HEK293T (cell line): ENCODE measurements around the gene ITGA1.

Source experiments
- CTCF ChIA-PET: fragments of 350-600 bp; formaldehyde crosslinking; extraction: SDS; loops from one replicate; lab custom pipeline; 2021; ENCODE audit warnings: antibody characterized with exemption, inconsistent platforms; lab: Yijun Ruan, JAX
- POLR2A ChIA-PET: fragments of 350-600 bp; formaldehyde crosslinking; extraction: SDS; loops from one replicate; lab custom pipeline; 2020; ENCODE audit warnings: antibody characterized with exemption, inconsistent platforms; lab: Yijun Ruan, JAX
- DNase-seq: peaks from one replicate; pipeline ENCODE4 v3.0.0; 2012; ENCODE audit warnings: mixed read lengths; ENCODE audit errors: extremely low spot score
- ARNT ChIP-seq: fragments of 450-650 bp; IDR thresholded peaks from 2 replicates; pipeline ENCODE4 v1.6.1; 2017; ENCODE audit warnings: mild to moderate bottlenecking
- BHLHE40 ChIP-seq: fragments of 450-650 bp; IDR thresholded peaks from 2 replicates; pipeline ENCODE4 v1.6.1; 2016; ENCODE audit warnings: mild to moderate bottlenecking, moderate library complexity, borderline replicate concordance
- CTBP1 ChIP-seq: fragments of 450-650 bp; IDR thresholded peaks from 2 replicates; pipeline ENCODE4 v1.6.1; 2016; ENCODE audit warnings: borderline replicate concordance
- ELF4 ChIP-seq: fragments of 450-650 bp; IDR thresholded peaks from 2 replicates; pipeline ENCODE4 v1.6.1; 2017; ENCODE audit warnings: antibody characterized with exemption
- FOXA1 ChIP-seq: fragments of 450-650 bp; IDR thresholded peaks from 2 replicates; pipeline ENCODE4 v1.6.1; 2016; ENCODE audit warnings: mild to moderate bottlenecking
- FOXK2 ChIP-seq: fragments of 450-650 bp; IDR thresholded peaks from 2 replicates; pipeline ENCODE4 v1.6.1; 2016; ENCODE audit warnings: mild to moderate bottlenecking
- FOXM1 ChIP-seq: fragments of 450-650 bp; IDR thresholded peaks from 2 replicates; pipeline ENCODE4 v1.6.1; 2017; ENCODE audit warnings: mild to moderate bottlenecking, borderline replicate concordance
- HDGF ChIP-seq: fragments of 450-650 bp; IDR thresholded peaks from 2 replicates; pipeline ENCODE4 v1.6.1; 2017; ENCODE audit warnings: antibody characterized with exemption, borderline replicate concordance
- L3MBTL2 ChIP-seq: fragments of 450-650 bp; conservative IDR thresholded peaks from 2 replicates; pipeline ENCODE4 v1.6.1; 2016; ENCODE audit warnings: mild to moderate bottlenecking
- LEF1 ChIP-seq: fragments of 450-650 bp; IDR thresholded peaks from 2 replicates; pipeline ENCODE4 v1.6.1; 2017; ENCODE audit warnings: mild to moderate bottlenecking, borderline replicate concordance
- NFRKB ChIP-seq: fragments of 450-650 bp; IDR thresholded peaks from 2 replicates; pipeline ENCODE4 v1.6.1; 2016; ENCODE audit warnings: mild to moderate bottlenecking, moderate library complexity
- PKNOX1 ChIP-seq: fragments of 450-650 bp; IDR thresholded peaks from 2 replicates; pipeline ENCODE4 v1.6.1; 2016
- SP1 ChIP-seq: fragments of 450-650 bp; IDR thresholded peaks from 2 replicates; pipeline ENCODE4 v1.6.1; 2017
- SUZ12 ChIP-seq: fragments of 450-650 bp; IDR thresholded peaks from 2 replicates; pipeline ENCODE4 v1.6.1; 2016; ENCODE audit warnings: mild to moderate bottlenecking
- TARDBP ChIP-seq: fragments of 450-650 bp; IDR thresholded peaks from 2 replicates; pipeline ENCODE4 v1.6.1; 2016
- ZNF384 ChIP-seq: fragments of 450-650 bp; IDR thresholded peaks from 2 replicates; pipeline ENCODE4 v1.6.1; 2016

Gene ITGA1

GRCh38 chr5:52924456-52924855, 136.7 kb downstream of the ITGA1 start:
- no peak for DNase-seq
- ChIA-PET CTCF (interaction anchor here (1.4 kb wide), 1 partner anchor 9 kb away, joined by 5 read pairs; no protein-coding TSS in a partner anchor), POLR2A (no interaction called here)
- TF ChIP-seq ARNT (no peak), L3MBTL2 (no peak), TARDBP (no peak), FOXA1 (no peak)

GRCh38 chr5:52925001-52925400, 137.3 kb downstream of the ITGA1 start:
- TF ChIP-seq BHLHE40 (no peak), ELF4 (no peak), NFRKB (no peak), TARDBP (no peak), FOXM1 (no peak), PKNOX1 (no peak), SUZ12 (no peak), CTBP1 (no peak), FOXA1 (no peak), HDGF (no peak), ZNF384 (no peak), FOXK2 (no peak), LEF1 (no peak), SP1 (no peak), L3MBTL2 (no peak), ARNT (no peak)
- POLR2A ChIA-PET = no interaction called here
- DNase-seq = no peak
- CTCF ChIA-PET = no interaction called here

GRCh38 chr5:52928689-52929088, 141.0 kb downstream of the ITGA1 start:
- no peak for DNase-seq
- CTCF ChIA-PET = no interaction called here
- POLR2A ChIA-PET = no interaction called here
- TF ChIP-seq LEF1 = no peak
- TF ChIP-seq FOXM1 = no peak
- no peak for TF ChIP-seq ZNF384
- no peak for TF ChIP-seq L3MBTL2

GRCh38 chr5:52938226-52938625, 150.5 kb downstream of the ITGA1 start:
- TF ChIP-seq NFRKB (no peak), FOXK2 (no peak)
- ChIA-PET CTCF (interaction anchor here (1.2 kb wide), 1 partner anchor 23 kb away, joined by 3 read pairs; no protein-coding TSS in a partner anchor), POLR2A (no interaction called here)
- no peak for DNase-seq

GRCh38 chr5:52943285-52943684, 155.6 kb downstream of the ITGA1 start:
- POLR2A ChIA-PET = no interaction called here

GRCh38 chr5:52943808-52944207, 156.1 kb downstream of the ITGA1 start:
- CTCF ChIA-PET = no interaction called here
- TF ChIP-seq FOXM1 (no peak), ZNF384 (no peak), ELF4 (no peak), SP1 (no peak), ARNT (no peak), LEF1 (no peak), SUZ12 (no peak), FOXK2 (no peak), L3MBTL2 (no peak), CTBP1 (no peak), TARDBP (no peak), PKNOX1 (no peak), HDGF (no peak), BHLHE40 (no peak), NFRKB (no peak), FOXA1 (no peak)
- POLR2A ChIA-PET = no interaction called here

More at GRCh38 chr5:52943285-52943684, 155.6 kb downstream of the ITGA1 start:
- no peak for DNase-seq
- CTCF ChIA-PET = no interaction called here
- TF ChIP-seq ARNT (no peak), TARDBP (no peak), FOXM1 (no peak), L3MBTL2 (no peak), ELF4 (no peak), CTBP1 (no peak), PKNOX1 (no peak), FOXK2 (no peak), HDGF (no peak), LEF1 (no peak), SUZ12 (no peak), NFRKB (no peak), SP1 (no peak), ZNF384 (no peak)

GRCh38 chr5:52945040-52945439, 157.3 kb downstream of the ITGA1 start:
- TF ChIP-seq FOXK2 = no peak
- no peak for TF ChIP-seq BHLHE40
- TF ChIP-seq L3MBTL2 = no peak
- no peak for TF ChIP-seq LEF1
- no peak for TF ChIP-seq ELF4
- no peak for TF ChIP-seq NFRKB
- no peak for TF ChIP-seq HDGF
- TF ChIP-seq SP1 = no peak
- no peak for TF ChIP-seq FOXM1
- no peak for TF ChIP-seq SUZ12
- TF ChIP-seq ARNT = no peak
- no peak for TF ChIP-seq PKNOX1
- TF ChIP-seq TARDBP = no peak
- no peak for TF ChIP-seq ZNF384
- TF ChIP-seq CTBP1 = no peak
- TF ChIP-seq FOXA1 = no peak
- ChIA-PET POLR2A (interaction anchor here (0.7 kb wide), 1 partner anchor 165 kb away, joined by 3 read pairs; the partner anchor contains the start of gene MOCS2), CTCF (no interaction called here)
- DNase-seq = no peak

More at GRCh38 chr5:52943808-52944207, 156.1 kb downstream of the ITGA1 start:
- no peak for DNase-seq
